ENCODE data around the gene BUD31.

Gene BUD31

DNA sequence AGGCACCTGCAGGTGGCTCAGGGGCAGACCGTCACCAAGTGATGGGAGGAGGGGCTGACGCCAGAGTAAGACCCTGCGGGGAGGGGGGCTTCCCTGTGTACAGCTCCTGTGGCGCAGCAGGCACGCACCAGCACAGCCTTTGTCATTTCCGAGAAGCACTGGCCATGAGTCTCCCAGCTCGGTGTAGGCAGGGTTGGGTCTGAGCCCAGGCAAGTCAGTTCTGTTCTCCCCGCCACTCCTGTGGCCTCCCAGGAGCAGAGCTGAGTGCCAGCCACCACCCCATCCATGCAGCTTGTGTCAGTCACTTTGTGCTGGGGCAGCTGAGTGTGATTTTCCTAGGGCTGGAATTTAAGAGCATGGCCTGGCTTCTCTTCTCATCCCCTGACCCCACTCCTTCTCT, 43.2 kb downstream of the BUD31 start:
- TF ChIP-seq, protein P1, sequence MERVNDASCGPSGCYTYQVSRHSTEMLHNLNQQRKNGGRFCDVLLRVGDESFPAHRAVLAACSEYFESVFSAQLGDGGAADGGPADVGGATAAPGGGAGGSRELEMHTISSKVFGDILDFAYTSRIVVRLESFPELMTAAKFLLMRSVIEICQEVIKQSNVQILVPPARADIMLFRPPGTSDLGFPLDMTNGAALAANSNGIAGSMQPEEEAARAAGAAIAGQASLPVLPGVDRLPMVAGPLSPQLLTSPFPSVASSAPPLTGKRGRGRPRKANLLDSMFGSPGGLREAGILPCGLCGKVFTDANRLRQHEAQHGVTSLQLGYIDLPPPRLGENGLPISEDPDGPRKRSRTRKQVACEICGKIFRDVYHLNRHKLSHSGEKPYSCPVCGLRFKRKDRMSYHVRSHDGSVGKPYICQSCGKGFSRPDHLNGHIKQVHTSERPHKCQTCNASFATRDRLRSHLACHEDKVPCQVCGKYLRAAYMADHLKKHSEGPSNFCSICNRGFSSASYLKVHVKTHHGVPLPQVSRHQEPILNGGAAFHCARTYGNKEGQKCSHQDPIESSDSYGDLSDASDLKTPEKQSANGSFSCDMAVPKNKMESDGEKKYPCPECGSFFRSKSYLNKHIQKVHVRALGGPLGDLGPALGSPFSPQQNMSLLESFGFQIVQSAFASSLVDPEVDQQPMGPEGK (CRISPR knock-in tag; IDR thresholded peaks at IDR 0.05; ENCODE audit: borderline replicate concordance) = no peak
- TF ChIP-seq, protein P2, sequence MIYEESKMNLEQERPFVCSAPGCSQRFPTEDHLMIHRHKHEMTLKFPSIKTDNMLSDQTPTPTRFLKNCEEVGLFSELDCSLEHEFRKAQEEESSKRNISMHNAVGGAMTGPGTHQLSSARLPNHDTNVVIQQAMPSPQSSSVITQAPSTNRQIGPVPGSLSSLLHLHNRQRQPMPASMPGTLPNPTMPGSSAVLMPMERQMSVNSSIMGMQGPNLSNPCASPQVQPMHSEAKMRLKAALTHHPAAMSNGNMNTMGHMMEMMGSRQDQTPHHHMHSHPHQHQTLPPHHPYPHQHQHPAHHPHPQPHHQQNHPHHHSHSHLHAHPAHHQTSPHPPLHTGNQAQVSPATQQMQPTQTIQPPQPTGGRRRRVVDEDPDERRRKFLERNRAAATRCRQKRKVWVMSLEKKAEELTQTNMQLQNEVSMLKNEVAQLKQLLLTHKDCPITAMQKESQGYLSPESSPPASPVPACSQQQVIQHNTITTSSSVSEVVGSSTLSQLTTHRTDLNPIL (CRISPR knock-in tag; IDR thresholded peaks at IDR 0.05; ENCODE audit: low read depth) = no peak
- TF ChIP-seq, protein P3, sequence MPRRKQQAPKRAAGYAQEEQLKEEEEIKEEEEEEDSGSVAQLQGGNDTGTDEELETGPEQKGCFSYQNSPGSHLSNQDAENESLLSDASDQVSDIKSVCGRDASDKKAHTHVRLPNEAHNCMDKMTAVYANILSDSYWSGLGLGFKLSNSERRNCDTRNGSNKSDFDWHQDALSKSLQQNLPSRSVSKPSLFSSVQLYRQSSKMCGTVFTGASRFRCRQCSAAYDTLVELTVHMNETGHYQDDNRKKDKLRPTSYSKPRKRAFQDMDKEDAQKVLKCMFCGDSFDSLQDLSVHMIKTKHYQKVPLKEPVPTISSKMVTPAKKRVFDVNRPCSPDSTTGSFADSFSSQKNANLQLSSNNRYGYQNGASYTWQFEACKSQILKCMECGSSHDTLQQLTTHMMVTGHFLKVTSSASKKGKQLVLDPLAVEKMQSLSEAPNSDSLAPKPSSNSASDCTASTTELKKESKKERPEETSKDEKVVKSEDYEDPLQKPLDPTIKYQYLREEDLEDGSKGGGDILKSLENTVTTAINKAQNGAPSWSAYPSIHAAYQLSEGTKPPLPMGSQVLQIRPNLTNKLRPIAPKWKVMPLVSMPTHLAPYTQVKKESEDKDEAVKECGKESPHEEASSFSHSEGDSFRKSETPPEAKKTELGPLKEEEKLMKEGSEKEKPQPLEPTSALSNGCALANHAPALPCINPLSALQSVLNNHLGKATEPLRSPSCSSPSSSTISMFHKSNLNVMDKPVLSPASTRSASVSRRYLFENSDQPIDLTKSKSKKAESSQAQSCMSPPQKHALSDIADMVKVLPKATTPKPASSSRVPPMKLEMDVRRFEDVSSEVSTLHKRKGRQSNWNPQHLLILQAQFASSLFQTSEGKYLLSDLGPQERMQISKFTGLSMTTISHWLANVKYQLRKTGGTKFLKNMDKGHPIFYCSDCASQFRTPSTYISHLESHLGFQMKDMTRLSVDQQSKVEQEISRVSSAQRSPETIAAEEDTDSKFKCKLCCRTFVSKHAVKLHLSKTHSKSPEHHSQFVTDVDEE (CRISPR knock-in tag; IDR thresholded peaks at IDR 0.05) = no peak
- TF ChIP-seq ZFP3 (CRISPR knock-in tag; IDR thresholded peaks at IDR 0.05) (no peak), ISL1 (CRISPR knock-in tag; IDR thresholded peaks at IDR 0.05) (no peak), BACH2 (CRISPR knock-in tag; IDR thresholded peaks at IDR 0.05; ENCODE audit: borderline replicate concordance) (no peak), SNAI2 (CRISPR knock-in tag; IDR thresholded peaks at IDR 0.05) (no peak), GLIS3 (CRISPR knock-in tag; IDR thresholded peaks at IDR 0.05) (no peak), OSR1 (CRISPR knock-in tag; IDR thresholded peaks at IDR 0.05) (no peak), ZNF70 (CRISPR knock-in tag; IDR thresholded peaks at IDR 0.05) (no peak), RARB (CRISPR knock-in tag; IDR thresholded peaks at IDR 0.05) (no peak), CSDC2 (CRISPR knock-in tag; IDR thresholded peaks at IDR 0.05) (no peak), TOX (CRISPR knock-in tag; IDR thresholded peaks at IDR 0.05; ENCODE audit: borderline replicate concordance) (no peak)
- no peak for ATAC-seq

DNA sequence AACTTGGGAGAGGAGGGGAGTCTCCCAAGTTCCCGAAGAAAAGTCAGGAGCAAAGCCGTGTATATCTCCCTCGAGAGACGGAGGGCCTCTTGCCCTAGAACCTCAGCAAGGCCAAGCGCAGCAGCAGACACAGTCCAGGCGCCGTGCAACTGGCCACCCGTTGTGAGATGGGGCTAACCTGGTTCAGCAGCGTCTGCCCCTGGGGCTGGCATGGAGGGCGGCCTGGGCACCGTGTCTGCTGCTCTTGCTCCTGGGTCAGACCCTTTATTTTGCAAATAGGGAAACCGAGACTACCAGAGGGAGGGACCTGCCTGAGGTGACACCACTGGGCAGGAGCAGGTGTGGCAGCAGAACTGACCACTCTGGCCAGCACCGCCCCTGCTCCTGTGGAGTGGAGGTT, 43.8 kb downstream of the BUD31 start:
- TF ChIP-seq ZNF565 (CRISPR knock-in tag; conservative IDR thresholded peaks at IDR 0.05; ENCODE audit: low read depth) = no peak
- TF ChIP-seq ARNTL (CRISPR knock-in tag; IDR thresholded peaks at IDR 0.05; ENCODE audit: borderline replicate concordance, low read depth) = no peak
- TF ChIP-seq, protein P3 (CRISPR knock-in tag; IDR thresholded peaks at IDR 0.05) = no peak
- TF ChIP-seq RARB (CRISPR knock-in tag; IDR thresholded peaks at IDR 0.05) = no peak
- TF ChIP-seq, protein P1 (CRISPR knock-in tag; IDR thresholded peaks at IDR 0.05; ENCODE audit: borderline replicate concordance) = no peak

DNA sequence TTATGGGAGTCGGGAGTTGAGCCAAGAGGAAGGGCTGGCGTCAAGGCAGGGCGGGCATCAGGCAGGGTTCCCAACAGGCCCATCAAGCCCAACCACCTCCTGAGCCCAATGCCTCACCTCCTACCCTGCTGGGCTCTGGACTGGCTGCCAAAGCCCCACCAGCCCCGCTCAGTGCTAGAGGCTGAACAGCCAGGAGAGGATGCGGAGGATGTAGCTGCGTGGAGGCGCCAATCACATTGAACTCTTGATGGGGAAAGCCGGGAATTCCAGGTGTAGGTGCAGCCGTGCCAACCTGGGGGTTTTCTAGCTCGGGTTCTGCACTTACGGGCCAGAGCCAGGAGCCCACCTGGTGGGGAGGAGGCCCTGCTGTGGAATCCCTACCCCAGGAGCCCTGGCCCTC, 44.3 kb downstream of the BUD31 start:
- no peak for TF ChIP-seq SNAI2 (CRISPR knock-in tag; IDR thresholded peaks at IDR 0.05)
- TF ChIP-seq TCF4 (CRISPR knock-in tag; IDR thresholded peaks at IDR 0.05; ENCODE audit: borderline replicate concordance) = no peak
- no peak for TF ChIP-seq CSDC2 (CRISPR knock-in tag; IDR thresholded peaks at IDR 0.05)
- TF ChIP-seq ZNF565 (CRISPR knock-in tag; conservative IDR thresholded peaks at IDR 0.05; ENCODE audit: low read depth) = no peak
- TF ChIP-seq ZNF8 (CRISPR knock-in tag; IDR thresholded peaks at IDR 0.05) = no peak
- no peak for TF ChIP-seq RARB (CRISPR knock-in tag; IDR thresholded peaks at IDR 0.05)
- TF ChIP-seq, protein P2 (CRISPR knock-in tag; IDR thresholded peaks at IDR 0.05; ENCODE audit: low read depth) = no peak
- no peak for ATAC-seq

More for the DNA sequence above, 43.8 kb downstream of the BUD31 start:
- no peak for ATAC-seq

Measured in SK-N-SH treated with all-trans-retinoic acid at 6 μM for 48 hours (cell line).